ENCODE results near the gene RNF169.

Gene RNF169

DNA sequence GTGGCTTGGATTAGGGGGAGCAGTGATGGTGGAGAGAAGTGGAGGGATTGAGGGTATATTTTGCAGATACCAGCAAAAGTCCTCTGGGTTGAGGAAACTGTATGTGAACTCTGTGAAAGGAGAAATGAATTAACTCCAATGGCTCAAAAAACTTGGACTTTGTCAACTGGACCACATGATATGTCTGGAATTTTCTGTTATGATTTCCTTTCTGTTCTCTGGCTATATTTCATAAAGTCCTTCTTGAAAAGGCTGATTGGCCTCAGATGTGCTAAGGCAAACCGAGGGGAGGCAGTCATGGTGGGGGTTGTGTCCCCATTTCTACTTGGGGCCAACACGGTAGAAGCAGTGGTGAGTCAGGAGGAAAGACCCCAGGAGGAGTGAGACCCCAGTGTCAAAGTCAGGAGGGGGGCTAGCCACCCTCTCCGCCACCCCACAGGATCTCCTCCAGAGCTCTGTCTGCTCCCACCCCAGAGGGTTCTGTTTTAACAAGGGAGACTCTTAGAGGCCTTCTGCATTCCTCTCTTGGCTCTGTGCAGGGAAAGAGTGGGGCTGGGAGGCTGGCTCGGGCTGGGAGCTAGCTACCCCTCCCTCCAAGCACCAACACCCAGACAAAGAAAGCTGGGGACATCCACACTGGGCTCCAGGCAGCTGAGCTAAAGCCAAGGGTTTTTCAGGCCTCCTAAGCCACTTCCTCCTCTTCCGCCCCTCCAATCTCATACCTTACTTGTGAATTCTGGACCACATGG is 31.3 kb upstream of the RNF169 start:
- DNase-seq (ENCODE audit: low spot score in 2 of 2) = no peak
- Histone ChIP-seq H3K36me3 (replicated peaks) (no peaks in the 10 kb centered on the region), H3K9me3 (no peaks in the 10 kb centered on the region), H3K4me1 (peaks cover 8% of the 10 kb centered on the region; the same call in 1 of the 2 replicates), H3K4me3 (no peak overlapping the region), H3K27me3 (ENCODE audit: low read depth) (no peaks in the 10 kb centered on the region)
- in situ Hi-C loops (cut with MboI; ENCODE audit: low sequenced_read_pairs) = no loop called here

DNA sequence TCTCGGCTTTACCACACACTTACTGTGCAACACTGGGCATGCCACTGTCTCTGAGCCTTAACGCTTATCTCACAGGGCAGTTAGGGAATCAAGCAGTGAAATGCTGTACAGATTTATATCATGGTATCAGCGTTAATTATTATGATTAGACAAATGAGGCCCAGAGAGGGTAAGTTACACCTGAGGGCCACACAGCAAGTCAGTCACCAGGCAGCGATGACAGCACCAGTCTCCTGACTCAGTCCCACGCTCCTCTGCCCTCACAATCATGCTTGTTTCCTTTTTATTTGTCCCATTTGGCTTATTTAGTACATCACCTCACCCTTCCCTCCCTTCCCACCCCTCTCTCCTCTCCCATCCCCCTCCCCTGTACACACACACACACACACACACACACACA is 29.6 kb upstream of the RNF169 start:
- peaks cover 8% of the 10 kb centered on the region; the same call in 1 of the 2 replicates for H3K4me1 ChIP-seq
- no peaks in the 10 kb centered on the region for H3K9me3 ChIP-seq
- in situ Hi-C loops (cut with MboI; ENCODE audit: low sequenced_read_pairs) = no loop called here
- no peak for DNase-seq (ENCODE audit: low spot score in 2 of 2)
- no peak overlapping the region for H3K4me3 ChIP-seq
- H3K27me3 ChIP-seq (ENCODE audit: low read depth) = no peaks in the 10 kb centered on the region
- H3K36me3 ChIP-seq (replicated peaks) = no peaks in the 10 kb centered on the region

- in situ Hi-C loops (cut with MboI; ENCODE audit: low sequenced_read_pairs) = no loop called here
- Histone ChIP-seq H3K4me1 (peaks cover 8% of the 10 kb centered on the region; the same call in 1 of the 2 replicates), H3K36me3 (replicated peaks) (no peaks in the 10 kb centered on the region), H3K9me3 (no peaks in the 10 kb centered on the region), H3K4me3 (no peak overlapping the region), H3K27me3 (ENCODE audit: low read depth) (no peaks in the 10 kb centered on the region)
- DNase-seq (ENCODE audit: low spot score in 2 of 2) = peak in 1 of 2 experiments; percentile 38
These were observed 27.8 kb upstream of the RNF169 start for GRCh38 chr11:74720596-74721478.

- in situ Hi-C loops (cut with MboI; ENCODE audit: low sequenced_read_pairs) = no loop called here
- no peaks in the 10 kb centered on the region for H3K27me3 ChIP-seq (ENCODE audit: low read depth)
- H3K9me3 ChIP-seq = no peaks in the 10 kb centered on the region
- no peaks in the 10 kb centered on the region for H3K36me3 ChIP-seq (replicated peaks)
- no peak for DNase-seq (ENCODE audit: low spot score in 2 of 2)
- no peak overlapping the region for H3K4me3 ChIP-seq
- H3K4me1 ChIP-seq = peaks cover 8% of the 10 kb centered on the region; the same call in 1 of the 2 replicates
These were observed 27.2 kb upstream of the RNF169 start for GRCh38 chr11:74721479-74721835.

DNA sequence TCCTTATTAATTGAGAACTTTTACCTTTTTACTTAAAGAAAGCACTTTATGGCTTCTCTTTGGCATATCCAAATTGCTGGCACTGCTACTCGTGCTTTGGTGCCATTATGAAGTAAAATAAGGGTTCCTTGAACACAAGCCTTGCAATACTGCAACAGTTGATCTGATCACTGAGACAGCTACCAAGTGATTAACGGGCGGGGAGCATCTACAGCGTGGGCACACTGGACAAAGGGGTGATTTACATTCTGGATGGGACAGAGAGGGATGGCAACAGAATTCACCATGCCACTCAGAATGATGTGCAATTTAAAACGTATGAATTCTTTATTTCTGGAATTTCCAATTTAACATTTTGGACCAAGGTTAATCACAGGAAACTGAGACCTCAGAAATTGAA is 25.1 kb upstream of the RNF169 start:
- H3K9me3 ChIP-seq = no peaks in the 10 kb centered on the region
- H3K4me1 ChIP-seq = peaks cover 8% of the 10 kb centered on the region; the same call in 1 of the 2 replicates
- no peaks in the 10 kb centered on the region for H3K27me3 ChIP-seq (ENCODE audit: low read depth)
- no peak overlapping the region for H3K4me3 ChIP-seq
- H3K36me3 ChIP-seq (replicated peaks) = no peaks in the 10 kb centered on the region
- in situ Hi-C loops (cut with MboI; ENCODE audit: low sequenced_read_pairs) = no loop called here
- DNase-seq (ENCODE audit: low spot score in 2 of 2) = no peak

DNA sequence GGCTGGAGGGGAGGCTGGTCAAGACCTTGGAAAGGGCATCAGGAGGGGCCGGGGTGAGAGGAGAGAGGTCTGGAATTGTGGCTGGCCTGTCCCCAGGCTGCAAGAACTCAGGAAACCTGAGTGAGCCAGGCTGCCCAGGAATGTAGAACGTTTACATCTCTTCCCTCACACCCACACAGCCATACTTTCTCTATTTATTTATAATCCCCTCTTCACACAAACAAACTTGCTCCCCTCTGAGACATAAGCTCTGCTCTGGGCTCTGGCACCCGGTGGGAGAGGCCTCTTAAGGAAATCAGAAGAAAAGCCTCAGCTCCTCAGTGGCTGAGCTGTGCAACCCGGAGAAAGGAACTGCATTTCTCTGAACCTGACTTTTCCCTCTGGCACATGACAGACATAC is 22.9 kb upstream of the RNF169 start:
- Histone ChIP-seq H3K9me3 (no peaks in the 10 kb centered on the region), H3K4me1 (no peaks in the 10 kb centered on the region), H3K4me3 (no peak overlapping the region), H3K36me3 (replicated peaks) (no peaks in the 10 kb centered on the region), H3K27me3 (ENCODE audit: low read depth) (peaks cover 18% of the 10 kb centered on the region)
- in situ Hi-C loops (cut with MboI; ENCODE audit: low sequenced_read_pairs) = no loop called here
- DNase-seq (ENCODE audit: low spot score in 2 of 2) = no peak

DNA sequence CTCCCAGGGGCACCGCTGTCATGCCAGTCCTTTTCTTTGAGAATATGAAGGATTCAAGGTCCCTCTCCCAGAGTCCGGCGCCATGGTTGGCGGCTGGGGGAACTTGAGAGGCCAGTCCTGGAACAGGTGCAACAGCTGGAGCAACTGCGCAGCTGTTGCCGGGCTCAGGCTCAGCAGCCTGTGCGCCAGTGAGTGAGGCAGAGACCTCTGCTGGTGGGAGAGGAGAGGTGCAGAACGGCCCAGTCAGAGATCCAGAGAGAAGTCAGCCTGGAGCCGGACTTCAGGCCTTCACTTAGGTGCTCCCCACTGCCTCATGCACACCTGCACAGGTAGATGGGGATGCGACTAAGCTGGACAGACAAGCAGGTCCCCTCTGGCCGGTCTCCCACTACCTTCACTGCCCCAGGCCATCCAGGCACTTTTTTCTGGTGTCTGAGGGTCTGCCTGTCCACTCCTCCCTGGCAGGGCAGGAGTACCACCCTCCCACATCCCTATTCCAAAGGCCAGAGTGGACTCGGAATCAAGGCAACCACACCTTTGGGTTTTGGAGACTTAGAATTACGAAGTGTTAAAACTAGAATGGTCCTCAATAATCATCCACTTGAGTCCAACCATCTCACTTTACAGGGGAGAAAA is 22.0 kb upstream of the RNF169 start:
- Histone ChIP-seq H3K27me3 (ENCODE audit: low read depth) (peaks cover 26% of the 10 kb centered on the region), H3K4me3 (no peak overlapping the region), H3K4me1 (no peaks in the 10 kb centered on the region), H3K36me3 (replicated peaks) (no peaks in the 10 kb centered on the region), H3K9me3 (no peaks in the 10 kb centered on the region)
- peak; percentile 57 to 76 for DNase-seq (ENCODE audit: low spot score in 2 of 2)
- in situ Hi-C loops (cut with MboI; ENCODE audit: low sequenced_read_pairs) = no loop called here

- Histone ChIP-seq H3K4me1 (no peaks in the 10 kb centered on the region), H3K27me3 (ENCODE audit: low read depth) (peaks cover 44% of the 10 kb centered on the region), H3K36me3 (replicated peaks) (no peaks in the 10 kb centered on the region), H3K4me3 (no peak overlapping the region), H3K9me3 (no peaks in the 10 kb centered on the region)
- DNase-seq (ENCODE audit: low spot score in 2 of 2) = no peak
- in situ Hi-C loops (cut with MboI; ENCODE audit: low sequenced_read_pairs) = no loop called here
These were observed 19.3 kb upstream of the RNF169 start for GRCh38 chr11:74729397-74729796.

GRCh38 chr11:74730571-74731260 is 17.9 kb upstream of the RNF169 start:
- H3K4me1 ChIP-seq = no peaks in the 10 kb centered on the region
- no peak overlapping the region for H3K4me3 ChIP-seq
- peaks cover 44% of the 10 kb centered on the region for H3K27me3 ChIP-seq (ENCODE audit: low read depth)
- H3K36me3 ChIP-seq (replicated peaks) = no peaks in the 10 kb centered on the region
- no peak for DNase-seq (ENCODE audit: low spot score in 2 of 2)
- in situ Hi-C loops (cut with MboI; ENCODE audit: low sequenced_read_pairs) = no loop called here
- no peaks in the 10 kb centered on the region for H3K9me3 ChIP-seq

- Histone ChIP-seq H3K4me1 (no peaks in the 10 kb centered on the region), H3K4me3 (no peak within 1 kb of the TSS), H3K9me3 (no peaks in the 10 kb centered on the region), H3K36me3 (replicated peaks) (no peaks in the 10 kb centered on the region), H3K27me3 (ENCODE audit: low read depth) (peaks cover 44% of the 10 kb centered on the region)
- no peak for DNase-seq (ENCODE audit: low spot score in 2 of 2)
- in situ Hi-C loops (cut with MboI; ENCODE audit: low sequenced_read_pairs) = no loop called here
These were observed 17.2 kb upstream of the RNF169 start, which contains the start of gene CHRDL2 for GRCh38 chr11:74731301-74732094. Gene CHRDL2 (minus strand): TSS chr11:74731426. CDS start chr11:74730888, 538 bp downstream.

DNA sequence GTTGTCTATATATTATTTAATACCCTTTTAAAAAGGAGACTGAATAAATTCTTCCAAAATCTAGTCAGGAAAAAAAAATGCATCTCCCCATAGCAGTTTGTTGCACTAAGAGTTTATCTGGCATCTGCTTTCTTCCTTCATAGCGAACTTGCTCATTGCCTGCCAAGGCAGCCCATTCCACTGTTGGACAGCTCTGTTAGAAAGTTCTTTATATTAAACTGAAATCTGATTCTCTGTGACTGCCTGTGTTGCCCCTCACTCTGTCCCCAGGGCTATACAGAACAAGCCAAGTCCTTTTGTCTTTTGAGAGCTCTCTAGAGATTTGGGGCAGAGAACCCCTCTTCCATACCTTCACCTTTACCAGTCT is 14.1 kb upstream of the RNF169 start:
- peaks cover 37% of the 10 kb centered on the region for H3K27me3 ChIP-seq (ENCODE audit: low read depth)
- DNase-seq (ENCODE audit: low spot score in 2 of 2) = no peak
- in situ Hi-C loops (cut with MboI; ENCODE audit: low sequenced_read_pairs) = no loop called here

DNA sequence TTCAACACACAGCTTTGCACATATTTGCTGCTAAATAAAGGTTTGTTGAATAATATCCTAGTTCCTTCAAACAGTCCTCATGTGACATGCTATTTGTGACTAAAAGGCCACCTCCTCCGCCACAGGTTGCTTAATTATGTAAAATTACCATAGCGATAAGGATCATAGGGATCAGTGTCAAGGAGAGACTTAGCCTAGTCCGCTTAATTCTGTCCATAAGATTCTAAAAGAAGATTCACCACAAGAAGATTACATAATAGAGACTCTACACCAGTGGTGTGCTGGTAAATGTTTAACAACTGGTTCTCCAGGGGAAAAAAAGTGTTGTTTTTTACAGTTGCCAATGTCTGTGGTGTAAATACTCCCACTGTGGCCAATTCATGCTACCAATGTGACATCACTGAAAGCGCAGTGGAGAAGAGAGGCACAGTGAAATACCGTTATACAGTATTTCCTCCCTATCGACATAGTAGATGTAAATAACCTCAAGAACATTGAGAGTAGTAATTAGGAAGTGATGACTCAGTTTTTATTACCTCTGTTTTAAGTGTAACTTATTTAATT is 13.2 kb upstream of the RNF169 start:
- H3K27me3 ChIP-seq (ENCODE audit: low read depth) = peaks cover 28% of the 10 kb centered on the region
- in situ Hi-C loops (cut with MboI; ENCODE audit: low sequenced_read_pairs) = no loop called here
- no peaks in the 10 kb centered on the region for H3K4me1 ChIP-seq
- H3K9me3 ChIP-seq = peaks cover 5% of the 10 kb centered on the region
- no peak overlapping the region for H3K4me3 ChIP-seq
- H3K36me3 ChIP-seq (replicated peaks) = no peaks in the 10 kb centered on the region
- DNase-seq (ENCODE audit: low spot score in 2 of 2) = no peak

More for the DNA sequence above, 14.1 kb upstream of the RNF169 start:
- H3K9me3 ChIP-seq = no peaks in the 10 kb centered on the region
- H3K4me3 ChIP-seq = no peak overlapping the region
- no peaks in the 10 kb centered on the region for H3K4me1 ChIP-seq
- no peaks in the 10 kb centered on the region for H3K36me3 ChIP-seq (replicated peaks)

Measured in HAP-1 (cell line).